Psoas muscle (tissue), 8 donors: Measurements from ENCODE around the gene DNAJC5G. TPM values are rescaled to one million over a fixed set of nuclear protein-coding genes. Genes with fewer than 3 reads are reported as not detected.
"Not testable (repeated sequence)": the region's sequence is repeated elsewhere in the genome, so short reads cannot be mapped to it uniquely, and the experiment has no call there.

Experiments used
- ATAC-seq, 4 donors: fragments of 200-7000 bp; cut with Tn5 transposase; one replicate each; pipeline ENCODE4 v1.9.1; 2020; ENCODE audit warnings: moderate library complexity in 3 of 4, mild to moderate bottlenecking in 2 of 4
- DNase-seq, 2 donors: peaks; one replicate each; pipeline ENCODE4 v3.0.0-alpha.2; 2020
- H3K27ac ChIP-seq: fragments of 200-600 bp; one replicate; pipeline ENCODE4 v1.8.0; 2022
- H3K27me3 ChIP-seq, 3 donors: fragments of 200-600 bp in 1 of 3; one replicate each; pipeline versions ENCODE4 v1.6.1 to v1.8.0; 2013 to 2022; ENCODE audit warnings: low read length in 2 of 3, mild to moderate bottlenecking in 2 of 3, moderate library complexity in 1 of 3; ENCODE audit not compliant: insufficient read depth in 3 of 3
- H3K36me3 ChIP-seq, 2 donors: fragments of 200-600 bp in 1 of 2; one replicate each; pipeline versions ENCODE4 v1.6.1 to v1.8.0; 2013 to 2022; ENCODE audit warnings: low read depth in 1 of 2, mild to moderate bottlenecking in 1 of 2, moderate library complexity in 1 of 2; ENCODE audit not compliant: insufficient read depth in 1 of 2
- H3K4me1 ChIP-seq: fragments of 200-600 bp; one replicate; pipeline ENCODE4 v1.8.0; 2022
- H3K4me3 ChIP-seq: fragments of 200-600 bp; one replicate; pipeline ENCODE4 v1.8.0; 2022; ENCODE audit warnings: mild to moderate bottlenecking
- H3K9me3 ChIP-seq: fragments of 200-600 bp; one replicate; pipeline ENCODE4 v1.8.0; 2022
- CTCF ChIP-seq: fragments of 200-600 bp; IDR thresholded peaks from one replicate; pipeline ENCODE4 v1.8.0; 2022; ENCODE audit warnings: antibody characterized with exemption
- WGBS, 3 donors: extraction: QIAGEN DNeasy Blood & Tissue Kit; methylation state at CpG; one replicate each; pipeline versions ENCODE4 v1.1.6 to v1.1.7; 2013; 5-methylcytosine and 5-hydroxymethylcytosine counted together
- intact Hi-C, 2 donors: fragments of 100-400 bp; cut with DNase I; formaldehyde crosslinking; loops; one replicate each; pipeline versions ENCODE4 v1.11.0 to v1.14.2; 2022
- polyA plus RNA-seq, 3 donors: library from polyadenylated mRNA; stranded (reverse); fragments of 200-250 nt; gene quantifications; one replicate each; pipeline ENCODE4 v1.2.3, GENCODE V29; 2013
- total RNA-seq, 4 donors: library from RNA; stranded (reverse); fragmentation: NEBNext Ultra II Directional in 2 of 4; extraction: Animal tissue kit (Norgen Biotek cat#: 25700) in 2 of 4; gene quantifications; one replicate each; pipeline versions ENCODE4 v1.2.1 to v1.2.4, GENCODE V29; 2021 to 2023
- donor health status: healthy with polysubstance abuse.
- donor health status: DM: no; HTN: no; CAD: no; lungs with moderate emphysema.
- donor health status: Bipolar disorder and iron deficiency.
- donor health status: healthy.
- donor health status: DM: yes; HTN: yes; CAD: no.
- donor health status: DM: no; HTN: no; CAD: no.
- donor health status: DM: no; HTN: no; CAD: no.
- donor health status: DM: yes; HTN: yes; CAD: no.

DNAJC5G gene
- total and polyA plus RNA-seq, 7 donors = not detected

GRCh38 chr2:27296481-27296880 lies 21.2 kb downstream of the DNAJC5G start:
- H3K27me3 ChIP-seq = no peaks in the 10 kb centered on the region
- H3K9me3 ChIP-seq = no peaks in the 10 kb centered on the region
- H3K4me1 ChIP-seq = peaks cover 72% of the 10 kb centered on the region
- H3K4me3 ChIP-seq = peak overlapping the region; percentile 11
- ATAC-seq = no peak
- intact Hi-C loops = no loop called here
- DNase-seq = no peak
- peak overlapping the region; percentile 93 for H3K27ac ChIP-seq
- 17 to 32% (median 24%) methylated on average over 4 of the region's 4 CpGs for WGBS, 3 donors
- TF ChIP-seq CTCF = no peak
- peaks cover 0 to 66% of the 10 kb centered on the region in 2 donors for H3K36me3 ChIP-seq

GRCh38 chr2:27297195-27297594 lies 22.0 kb downstream of the DNAJC5G start:
- peak in 3 of 4 donors; percentile 11 to 29 (median 26) for ATAC-seq
- no peak for TF ChIP-seq CTCF
- DNase-seq = no peak
- Histone ChIP-seq H3K9me3 (no peaks in the 10 kb centered on the region), H3K4me1 (peaks cover 70% of the 10 kb centered on the region), H3K36me3 (peaks cover 0 to 73% of the 10 kb centered on the region in 2 donors), H3K4me3 (peak overlapping the region; percentile 22), H3K27ac (peak overlapping the region; percentile 93), H3K27me3 (no peaks in the 10 kb centered on the region)
- 57 to 81% (median 71%) methylated on average over 3 of the region's 3 CpGs for WGBS, 3 donors
- intact Hi-C loops = no loop called here

GRCh38 chr2:27298391-27299080 lies 23.3 kb downstream of the DNAJC5G start:
- TF ChIP-seq CTCF = no peak
- no peaks in the 10 kb centered on the region for H3K27me3 ChIP-seq
- no peak overlapping the region for H3K4me3 ChIP-seq
- DNase-seq (no peak), ATAC-seq (peak; percentile 11 to 34 (median 26))
- peaks cover 64% of the 10 kb centered on the region for H3K4me1 ChIP-seq
- no peaks in the 10 kb centered on the region for H3K9me3 ChIP-seq
- intact Hi-C loops = no loop called here
- 56 to 66% (median 56%) methylated on average over 18 of the region's 18 CpGs for WGBS, 3 donors
- H3K36me3 ChIP-seq = peaks cover 0 to 83% of the 10 kb centered on the region in 2 donors
- peak overlapping the region; percentile 55 for H3K27ac ChIP-seq

GRCh38 chr2:27300606-27301005 lies 25.4 kb downstream of the DNAJC5G start:
- WGBS, 3 donors = 92 to 95% (median 93%) methylated on average over 4 of the region's 4 CpGs
- ATAC-seq, H3K9me3 ChIP-seq, H3K4me3 ChIP-seq, DNase-seq, H3K27me3 ChIP-seq: not testable (repeated sequence)
- H3K27ac ChIP-seq = peak overlapping the region; percentile 65
- peaks cover 46% of the 10 kb centered on the region for H3K4me1 ChIP-seq
- intact Hi-C loops = loop anchor here in 1 of 2 donors (10.0 kb wide), 1 partner anchor 326 kb away; the partner anchor contains the start of gene MAPRE3
- H3K36me3 ChIP-seq = peaks cover 0 to 96% of the 10 kb centered on the region in 2 donors

- Histone ChIP-seq H3K9me3 (no peaks in the 10 kb centered on the region), H3K27ac (peak overlapping the region; percentile 65), H3K4me3 (peak overlapping the region; percentile 49), H3K36me3 (peaks cover 0 to 96% of the 10 kb centered on the region in 2 donors), H3K27me3 (no peaks in the 10 kb centered on the region), H3K4me1 (peaks cover 23% of the 10 kb centered on the region)
- 22 to 35% (median 23%) methylated on average over 25 of the region's 25 CpGs for WGBS, 3 donors
- intact Hi-C loops = loop anchor here in 1 of 2 donors (2.0 to 10.0 kb wide), 2 partner anchors 53 to 329 kb away; partner anchors contain the start of gene MAPRE3
- DNase-seq (peak in 1 of 2 donors; percentile 62), ATAC-seq (peak; percentile 28 to 67 (median 51))
- peak; percentile 79 for TF ChIP-seq CTCF
Measured at GRCh38 chr2:27303093-27304025, 28.1 kb downstream of the DNAJC5G start.
